B cell (primary cell): ENCODE measurements around the gene P3R3URF. TPM values are rescaled to one million over a fixed set of nuclear protein-coding genes. Genes with fewer than 3 reads are reported as not detected.

Source experiments
- ATAC-seq: fragments of 200-7000 bp; cut with Tn5 transposase; one replicate; pipeline ENCODE4 v1.10.0; 2021; ENCODE audit warnings: low read depth, mild to moderate bottlenecking, moderate number of reproducible peaks, moderate library complexity
- CTCF ChIA-PET: fragments of 350-600 bp; sonication (Branson Sonifier 250); formaldehyde crosslinking; loops from one replicate; lab custom pipeline; 2021; ENCODE audit warnings: antibody characterized with exemption, inconsistent platforms; lab: Charles Lee
- POLR2A ChIA-PET: fragments of 350-600 bp; sonication (Branson Sonifier 250); formaldehyde crosslinking; loops from one replicate; lab custom pipeline; 2021; ENCODE audit warnings: antibody characterized with exemption; lab: Charles Lee
- DNase-seq: peaks from one replicate; pipeline ENCODE4 v3.0.0; 2013
- H2AFZ ChIP-seq: 2 replicates; pipeline ENCODE4 v1.6.1; 2012; ENCODE audit warnings: mild to moderate bottlenecking, low read depth, low read length; ENCODE audit not compliant: insufficient read depth, poor library complexity, severe bottlenecking
- H3K27ac ChIP-seq, 2 donors: 1 replicate in 1 of 2; 2 replicates in 1 of 2; pipeline ENCODE4 v1.5.1; 2012 to 2013; ENCODE audit warnings: low read length in 2 of 2, mild to moderate bottlenecking in 2 of 2, moderate library complexity in 1 of 2
- H3K27me3 ChIP-seq, 4 experiments: fragments of 200-600 bp in 1 of 4; sonication (generic) in 1 of 4; replicated peaks in 1 of 4; 1 replicate in 2 of 4; 2 replicates in 2 of 4; pipeline versions ENCODE4 v1.6.1 to v1.7.0; 2013 to 2016; ENCODE audit warnings: low read length in 3 of 4, mild to moderate bottlenecking in 2 of 4, mixed read lengths in 1 of 4, moderate library complexity in 1 of 4; ENCODE audit not compliant: insufficient read depth in 4 of 4, control insufficient read depth in 3 of 4; ENCODE audit errors: control extremely low read depth in 1 of 4
- H3K36me3 ChIP-seq, 2 experiments: replicated peaks in 1 of 2; 1 replicate in 1 of 2; 2 replicates in 1 of 2; pipeline versions ENCODE4 v1.6.1 to v1.7.1; 2013; ENCODE audit warnings: low read length in 1 of 2; ENCODE audit not compliant: insufficient read depth in 2 of 2, control insufficient read depth in 1 of 2; ENCODE audit errors: control extremely low read depth in 1 of 2, extremely low read depth in 1 of 2
- H3K4me1 ChIP-seq, 2 donors: fragments of 200-600 bp in 1 of 2; sonication (generic) in 1 of 2; 1 replicate in 1 of 2; 2 replicates in 1 of 2; pipeline versions ENCODE4 v1.5.1 to v1.6.1; 2013 to 2017; ENCODE audit warnings: low read length in 2 of 2; ENCODE audit not compliant: control insufficient read depth in 2 of 2, insufficient read depth in 2 of 2
- H3K4me2 ChIP-seq: replicated peaks from 2 replicates; pipeline ENCODE3; 2012; ENCODE audit warnings: mild to moderate bottlenecking, low read depth, low read length; ENCODE audit not compliant: poor library complexity, severe bottlenecking
- H3K4me3 ChIP-seq, 5 experiments: fragments of 200-600 bp in 1 of 5; sonication (generic) in 1 of 5; 1 replicate in 3 of 5; 2 replicates in 2 of 5; pipeline versions ENCODE4 v1.5.1 to v1.7.0; 2011 to 2016; ENCODE audit warnings: low read length in 4 of 5, mild to moderate bottlenecking in 4 of 5, low read depth in 2 of 5, control low read depth in 1 of 5, moderate library complexity in 1 of 5; ENCODE audit not compliant: insufficient read depth in 1 of 5; ENCODE audit errors: control extremely low read depth in 1 of 5, extremely low read depth in 1 of 5
- H3K79me2 ChIP-seq: fragments of 200-600 bp; sonication (generic); one replicate; pipeline ENCODE4 v1.6.0; 2016; ENCODE audit warnings: low read length; ENCODE audit not compliant: control insufficient read depth, insufficient read depth
- H3K9ac ChIP-seq: fragments of 200-600 bp; sonication (generic); 2 replicates; pipeline ENCODE4 v1.6.1; 2017; ENCODE audit warnings: mild to moderate bottlenecking, low read length, moderate library complexity
- H3K9me3 ChIP-seq, 3 donors: one replicate each; pipeline versions ENCODE4 v1.6.1 to v1.7.1; 2013; ENCODE audit warnings: low read length in 2 of 3; ENCODE audit not compliant: control insufficient read depth in 2 of 3, insufficient read depth in 1 of 3; ENCODE audit errors: control extremely low read depth in 1 of 3
- H4K20me1 ChIP-seq: 2 replicates; pipeline ENCODE4 v1.6.0; 2012; ENCODE audit warnings: mild to moderate bottlenecking, low read length; ENCODE audit not compliant: insufficient read depth, control insufficient read depth, poor library complexity, severe bottlenecking
- H3K27ac Mint-ChIP-seq: one replicate; pipeline ENCODE4 v1.8.0; 2021; ENCODE audit warnings: mixed read lengths
- H3K27me3 Mint-ChIP-seq: one replicate; pipeline ENCODE4 v1.8.0; 2021; ENCODE audit warnings: mixed read lengths
- H3K4me1 Mint-ChIP-seq: one replicate; pipeline ENCODE4 v1.8.0; 2021; ENCODE audit warnings: mixed read lengths
- H3K4me3 Mint-ChIP-seq: one replicate; pipeline ENCODE4 v1.8.0; 2021; ENCODE audit warnings: mixed read lengths
- H3K9me3 Mint-ChIP-seq: one replicate; pipeline ENCODE4 v1.8.0; 2022; ENCODE audit warnings: mixed read lengths; ENCODE audit not compliant: insufficient read depth
- CTCF ChIP-seq: fragments of 200-600 bp; IDR thresholded peaks from one replicate; pipeline ENCODE4 v1.8.0; 2022; ENCODE audit warnings: antibody characterized with exemption, mild to moderate bottlenecking
- EZH2 ChIP-seq: IDR thresholded peaks from 2 replicates; pipeline ENCODE4 v1.6.1; 2012; ENCODE audit warnings: borderline replicate concordance, low read depth, mild to moderate bottlenecking, moderate library complexity, low read length; ENCODE audit not compliant: insufficient read depth, poor library complexity, severe bottlenecking
- WGBS: methylation state at CpG from one replicate; pipeline ENCODE4 v1.1.5; 2013; ENCODE audit warnings: missing lambda C conversion rate; ENCODE audit not compliant: insufficient coverage; 5-methylcytosine and 5-hydroxymethylcytosine counted together
- intact Hi-C: fragments of 100-400 bp; cut with micrococcal nuclease; formaldehyde crosslinking; loops from one replicate; pipeline ENCODE4 v1.10.0; 2022
- polyA plus RNA-seq: library from polyadenylated mRNA; depleted of rRNA; stranded (reverse); fragments of >200 nt; gene quantifications from 2 replicates; pipeline ENCODE4 v1.2.3, GENCODE V29; 2012
- total RNA-seq, 2 donors: library from RNA; stranded (reverse); fragments of 120-200 nt in 1 of 2; gene quantifications; 1 replicate in 1 of 2; 2 replicates in 1 of 2; pipeline versions ENCODE4 v1.2.3 to v1.2.4, GENCODE V29; 2013 to 2022

Gene P3R3URF
- total and polyA plus RNA-seq, 2 donors (not counting 1 experiment from before 2014, with no cell fraction given) = not detected

GRCh38 chr1:46132529-46133180 lies 43.6 kb downstream of the P3R3URF start, which contains the start of gene PIK3R3:
TSS of gene PIK3R3 (minus strand) at chr1:46132629. CDS start at chr1:46131952, 677 bp downstream.
- intact Hi-C loops = loop anchor here (1.0 to 5.0 kb wide), 4 partner anchors 66 to 170 kb away; partner anchors contain the start of genes LRRC41, POMGNT1, RAD54L and UQCRH
- Histone ChIP-seq H3K79me2 (no peaks in the 10 kb centered on the region), H3K4me2 (peak within 1 kb of the TSS; percentile 78), H2AFZ (peak within 1 kb of the TSS; percentile 88), H4K20me1 (no peaks in the 10 kb centered on the region), H3K9me3 (peaks cover 0 to 2% (median 0%) of the 10 kb centered on the region in 3 donors), H3K9ac (peak within 1 kb of the TSS; percentile 72), H3K27ac (peak within 1 kb of the TSS; percentile 30 to 40), H3K27me3 (peaks cover 0 to 41% (median 24%) of the 10 kb centered on the region in 4 experiments), H3K36me3 (no peaks in the 10 kb centered on the region), H3K4me3 (peak within 1 kb of the TSS; percentile 73 to 92 (median 77)), H3K4me1 (peaks cover 17 to 20% of the 10 kb centered on the region in 2 donors)
- Mint-ChIP-seq H3K4me3 (peak within 1 kb of the TSS; percentile 94), H3K27ac (peak within 1 kb of the TSS; percentile 76), H3K9me3 (no peaks in the 10 kb centered on the region), H3K4me1 (peaks cover 23% of the 10 kb centered on the region), H3K27me3 (peaks cover 48% of the 10 kb centered on the region)
- peak; percentile 88 for ATAC-seq
- peak; percentile 88 for DNase-seq
- ChIA-PET CTCF (interaction anchor here (2.5 kb wide), 1 partner anchor 91 kb away, joined by 9 read pairs; no protein-coding TSS in a partner anchor), POLR2A (interaction anchor here (0.6 to 0.9 kb wide), 2 partner anchors 34 to 660 kb away, joined by 3 to 4 read pairs; no protein-coding TSS in a partner anchor)
- WGBS = 0% methylated on average over 47 of the region's 55 CpGs
- TF ChIP-seq EZH2 (no peak), CTCF (no peak)
